GM06990 (cell line): ENCODE results near the gene ARHGAP4.

Experiments
- DNase-seq: peaks from one replicate; pipeline ENCODE4 v3.0.0-alpha.2; 2011; ENCODE audit not compliant: insufficient read length; ENCODE audit errors: extremely low read depth
- H3K27me3 ChIP-seq: replicated peaks from 2 replicates; pipeline ENCODE4 v1.6.0; 2011; ENCODE audit warnings: low read length; ENCODE audit not compliant: control insufficient read depth, insufficient read depth
- H3K36me3 ChIP-seq: 2 replicates; pipeline ENCODE4 v1.5.1; 2011; ENCODE audit warnings: low read length; ENCODE audit not compliant: control insufficient read depth, insufficient read depth
- H3K4me3 ChIP-seq: replicated peaks from 2 replicates; pipeline ENCODE4 v1.5.1; 2011; ENCODE audit warnings: low read depth, mild to moderate bottlenecking, control low read depth, low read length
- CTCF ChIP-seq: IDR thresholded peaks from 2 replicates; pipeline ENCODE4 v1.5.1; 2011; ENCODE audit warnings: low read length, control low read depth, mild to moderate bottlenecking, inconsistent platforms; ENCODE audit not compliant: insufficient read depth, poor library complexity, severe bottlenecking

ARHGAP4 gene

DNA sequence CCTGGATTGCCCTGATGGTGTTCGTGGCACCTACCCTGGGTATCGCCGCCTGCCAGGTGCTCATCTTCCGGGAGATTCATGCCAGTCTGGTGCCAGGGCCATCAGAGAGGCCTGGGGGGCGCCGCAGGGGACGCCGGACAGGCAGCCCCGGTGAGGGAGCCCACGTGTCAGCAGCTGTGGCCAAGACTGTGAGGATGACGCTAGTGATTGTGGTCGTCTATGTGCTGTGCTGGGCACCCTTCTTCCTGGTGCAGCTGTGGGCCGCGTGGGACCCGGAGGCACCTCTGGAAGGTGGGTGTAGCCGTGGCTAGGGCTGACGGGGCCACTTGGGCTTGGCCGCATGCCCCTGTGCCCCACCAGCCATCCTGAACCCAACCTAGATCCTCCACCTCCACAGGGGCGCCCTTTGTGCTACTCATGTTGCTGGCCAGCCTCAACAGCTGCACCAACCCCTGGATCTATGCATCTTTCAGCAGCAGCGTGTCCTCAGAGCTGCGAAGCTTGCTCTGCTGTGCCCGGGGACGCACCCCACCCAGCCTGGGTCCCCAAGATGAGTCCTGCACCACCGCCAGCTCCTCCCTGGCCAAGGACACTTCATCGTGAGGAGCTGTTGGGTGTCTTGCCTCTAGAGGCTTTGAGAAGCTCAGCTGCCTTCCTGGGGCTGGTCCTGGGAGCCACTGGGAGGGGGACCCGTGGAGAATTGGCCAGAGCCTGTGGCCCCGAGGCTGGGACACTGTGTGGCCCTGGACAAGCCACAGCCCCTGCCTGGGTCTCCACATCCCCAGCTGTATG is 19.7 kb downstream of the ARHGAP4 start:
- H3K36me3 ChIP-seq: peaks cover 2% of the 10 kb centered on the region
- H3K4me3 ChIP-seq: no peak overlapping the region
- DNase-seq: peak; percentile 9
- no peak for TF ChIP-seq CTCF
- H3K27me3 ChIP-seq: no peaks in the 10 kb centered on the region

GRCh38 chrX:153905481-153906095 is 20.5 kb downstream of the ARHGAP4 start:
- no peak for DNase-seq
- no peaks in the 10 kb centered on the region for H3K27me3 ChIP-seq
- no peak for TF ChIP-seq CTCF
- H3K36me3 ChIP-seq: peaks cover 2% of the 10 kb centered on the region
- no peak overlapping the region for H3K4me3 ChIP-seq

DNA sequence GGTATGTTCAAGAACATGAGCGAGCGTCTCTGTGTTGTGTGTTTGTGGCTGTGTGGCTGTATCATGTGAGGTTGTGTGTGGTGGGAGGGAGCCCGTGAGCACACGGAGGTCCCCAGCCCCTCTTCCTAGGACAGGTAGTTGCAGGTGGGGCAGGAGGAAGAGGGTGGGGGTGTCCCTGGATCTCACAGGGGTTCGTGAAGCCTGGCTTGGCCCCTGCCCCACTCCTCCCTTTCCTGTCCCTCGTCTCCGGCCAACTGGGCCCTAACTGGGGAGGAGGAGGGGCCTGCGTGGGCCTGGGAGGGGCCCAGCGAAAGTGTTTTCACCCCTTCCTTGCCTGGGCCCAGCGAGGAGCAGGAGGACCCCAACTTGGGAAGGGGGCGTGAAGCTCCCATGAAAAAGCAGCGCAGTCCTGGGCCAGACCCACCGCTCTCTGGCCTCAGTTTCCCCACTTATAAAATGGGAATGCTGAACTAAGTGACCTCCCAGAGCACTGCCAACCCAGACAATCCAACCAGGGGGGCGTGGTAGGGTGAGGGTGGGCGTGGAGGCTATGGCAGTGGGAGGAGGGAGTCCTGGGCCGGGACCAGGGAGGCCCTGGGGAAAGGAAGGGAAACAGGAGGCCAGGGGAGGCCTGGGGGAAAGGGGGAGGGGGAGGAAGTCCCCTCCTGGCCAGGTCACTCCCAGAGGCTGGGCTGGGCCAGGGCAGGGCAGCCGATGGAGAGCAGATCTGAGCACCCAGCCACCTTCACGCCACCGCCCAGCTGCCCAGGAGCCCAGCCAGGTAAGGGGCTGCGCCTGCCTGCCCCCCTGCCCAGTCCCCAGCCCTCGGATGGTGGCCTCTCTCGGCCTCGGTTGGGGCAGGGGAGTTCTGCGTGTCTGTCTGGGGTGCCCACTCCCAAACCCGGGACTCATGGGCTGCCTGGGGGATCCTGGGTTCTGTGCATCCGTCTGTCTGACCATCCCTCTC is 21.8 kb downstream of the ARHGAP4 start, which contains the start of gene AVPR2:
Gene AVPR2 (plus strand): TSS at position 683 of the 967 bp plus-strand sequence. CDS start 473 bp downstream, outside the sequence.
- no peak within 1 kb of the TSS for H3K4me3 ChIP-seq
- no peaks in the 10 kb centered on the region for H3K27me3 ChIP-seq
- DNase-seq: no peak
- H3K36me3 ChIP-seq: peaks cover 2% of the 10 kb centered on the region
- TF ChIP-seq CTCF: no peak

DNA sequence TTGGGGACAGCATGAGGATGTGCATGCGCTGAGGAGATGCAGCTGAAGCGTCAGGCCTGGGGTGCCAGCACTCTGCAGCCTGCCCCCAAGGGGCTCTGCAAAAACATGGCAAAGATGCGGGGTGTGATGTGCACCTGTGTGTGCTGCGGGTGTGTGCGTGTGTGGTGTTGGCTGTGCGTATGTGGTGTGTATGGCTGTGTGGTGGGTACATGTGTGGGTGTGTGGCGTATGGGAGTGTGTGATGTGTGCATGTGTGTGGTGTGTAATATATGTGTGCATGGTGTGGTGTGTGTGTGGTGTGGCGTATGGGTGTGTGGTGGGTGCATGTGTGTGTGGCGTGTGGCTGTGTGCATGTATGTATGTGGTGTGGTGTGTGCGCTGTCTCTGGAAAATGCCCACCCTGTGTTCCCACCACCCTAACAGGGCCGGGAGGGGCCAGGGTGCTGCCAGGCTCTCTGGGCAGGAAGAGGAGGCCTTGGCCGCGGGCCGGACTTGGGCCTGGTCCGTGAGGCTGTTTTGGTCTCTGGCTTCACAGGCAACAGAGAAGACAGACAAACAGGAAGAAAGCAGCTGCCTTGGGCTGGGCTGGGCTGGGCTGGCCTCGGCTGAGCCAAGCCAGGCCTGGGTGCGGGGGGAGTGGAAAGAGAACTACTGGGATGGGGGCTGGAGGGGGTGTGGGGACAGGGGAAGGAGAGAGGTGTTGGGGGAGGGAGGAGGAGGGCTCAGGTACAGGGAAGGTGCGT is 22.7 kb downstream of the ARHGAP4 start:
- Histone ChIP-seq H3K27me3 (no peaks in the 10 kb centered on the region), H3K4me3 (no peak overlapping the region), H3K36me3 (peaks cover 2% of the 10 kb centered on the region)
- no peak for DNase-seq
- no peak for TF ChIP-seq CTCF

- no peak for DNase-seq
- Histone ChIP-seq H3K4me3 (no peak overlapping the region), H3K27me3 (no peaks in the 10 kb centered on the region), H3K36me3 (peaks cover 2% of the 10 kb centered on the region)
- no peak for TF ChIP-seq CTCF
Measured at GRCh38 chrX:153902385-153902784, 23.7 kb downstream of the ARHGAP4 start.
